ENCODE measurements around the gene ANKRD33B. TPM values are rescaled to one million over a fixed set of nuclear protein-coding genes. Genes with fewer than 3 reads are reported as not detected.

Gene ANKRD33B
- total and polyA plus RNA-seq, 11 donors: 0.98 to 33.8 (median 4.9) TPM

DNA sequence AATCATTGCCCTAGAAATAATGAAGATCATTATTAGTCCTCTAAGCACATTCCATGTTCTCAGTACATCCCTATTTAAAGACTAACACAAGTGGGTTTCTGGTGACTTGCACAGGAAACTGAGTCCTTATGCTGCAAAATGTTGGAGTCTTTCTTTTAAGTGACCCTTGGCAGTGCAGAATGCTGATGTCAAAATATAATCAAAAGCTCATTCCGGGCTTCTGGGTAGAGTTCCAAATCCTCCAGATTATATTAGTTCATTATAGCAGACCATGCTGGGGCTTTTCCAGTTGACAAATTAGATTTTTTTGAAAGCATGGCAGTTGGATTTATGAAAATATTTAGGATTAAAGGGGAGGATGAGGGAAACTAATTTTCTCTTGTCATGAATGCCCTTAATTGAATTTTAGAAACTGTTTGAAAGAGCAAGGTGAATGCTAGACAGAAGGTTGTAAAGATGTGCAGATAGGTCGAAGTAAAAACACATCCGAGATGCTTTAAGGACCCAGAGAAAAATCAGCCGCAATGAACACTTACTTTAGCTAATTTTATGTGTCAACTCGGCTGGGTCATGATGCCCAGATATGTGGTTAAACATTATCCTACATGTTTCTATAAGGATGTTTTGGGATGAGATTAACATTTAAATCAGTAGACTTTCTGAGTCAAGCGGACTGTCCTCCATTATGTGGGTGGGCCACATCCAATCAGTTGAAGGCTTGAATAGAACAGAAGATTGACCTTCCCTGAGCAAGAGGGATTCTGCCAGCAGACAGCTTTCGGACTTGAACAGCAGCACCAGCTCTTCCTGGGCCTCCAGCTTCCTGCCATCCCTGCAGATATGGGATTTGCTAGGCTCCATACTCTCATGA lies 108.5 kb downstream of the ANKRD33B start:
- intact Hi-C loops (cut with DNase I): no loop called here
- peaks cover 0 to 6% (median 0%) of the 10 kb centered on the region in 12 donors for H3K4me1 ChIP-seq
- H3K27me3 ChIP-seq: peaks cover 0 to 7% (median 0%) of the 10 kb centered on the region in 9 donors
- peaks cover 0 to 5% (median 0%) of the 10 kb centered on the region in 12 donors for H3K9me3 ChIP-seq
- 81 to 90% (median 87%) methylated on average over 7 of the region's 7 CpGs for WGBS, 4 donors
- no peak overlapping the region for H3K27ac ChIP-seq
- peaks cover 0 to 4% (median 0%) of the 10 kb centered on the region in 9 donors for H3K36me3 ChIP-seq
- ATAC-seq (no peak), DNase-seq (no peak)
- no peak overlapping the region for H3K4me3 ChIP-seq
- no peak for TF ChIP-seq POLR2A (IDR thresholded peaks at IDR 0.05)
- TF ChIP-seq, protein P1, sequence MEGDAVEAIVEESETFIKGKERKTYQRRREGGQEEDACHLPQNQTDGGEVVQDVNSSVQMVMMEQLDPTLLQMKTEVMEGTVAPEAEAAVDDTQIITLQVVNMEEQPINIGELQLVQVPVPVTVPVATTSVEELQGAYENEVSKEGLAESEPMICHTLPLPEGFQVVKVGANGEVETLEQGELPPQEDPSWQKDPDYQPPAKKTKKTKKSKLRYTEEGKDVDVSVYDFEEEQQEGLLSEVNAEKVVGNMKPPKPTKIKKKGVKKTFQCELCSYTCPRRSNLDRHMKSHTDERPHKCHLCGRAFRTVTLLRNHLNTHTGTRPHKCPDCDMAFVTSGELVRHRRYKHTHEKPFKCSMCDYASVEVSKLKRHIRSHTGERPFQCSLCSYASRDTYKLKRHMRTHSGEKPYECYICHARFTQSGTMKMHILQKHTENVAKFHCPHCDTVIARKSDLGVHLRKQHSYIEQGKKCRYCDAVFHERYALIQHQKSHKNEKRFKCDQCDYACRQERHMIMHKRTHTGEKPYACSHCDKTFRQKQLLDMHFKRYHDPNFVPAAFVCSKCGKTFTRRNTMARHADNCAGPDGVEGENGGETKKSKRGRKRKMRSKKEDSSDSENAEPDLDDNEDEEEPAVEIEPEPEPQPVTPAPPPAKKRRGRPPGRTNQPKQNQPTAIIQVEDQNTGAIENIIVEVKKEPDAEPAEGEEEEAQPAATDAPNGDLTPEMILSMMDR (IDR thresholded peaks at IDR 0.05): no peak

DNA sequence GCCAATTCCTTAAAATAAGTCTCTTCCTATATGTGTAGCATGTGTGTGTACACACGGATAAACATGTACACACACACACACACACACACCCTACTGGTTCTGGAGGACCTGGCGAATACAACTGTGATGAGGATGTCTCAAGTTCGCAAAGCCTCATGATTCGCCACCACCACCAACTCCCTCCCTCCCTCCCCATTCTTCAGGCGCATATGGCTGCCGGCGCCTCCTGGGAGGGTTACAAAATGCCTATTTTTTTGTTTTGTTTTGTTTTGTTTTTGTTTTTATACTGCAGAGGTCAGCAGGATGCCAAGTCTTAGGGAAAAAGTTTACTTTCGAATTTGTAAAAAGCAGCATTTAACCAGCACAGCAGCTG lies 109.1 kb downstream of the ANKRD33B start:
- H3K27me3 ChIP-seq: peaks cover 0 to 7% (median 0%) of the 10 kb centered on the region in 9 donors
- no peak for DNase-seq
- peaks cover 0 to 9% (median 6%) of the 10 kb centered on the region in 9 donors for H3K36me3 ChIP-seq
- H3K9me3 ChIP-seq: peaks cover 0 to 7% (median 0%) of the 10 kb centered on the region in 12 donors
- ATAC-seq: no peak
- H3K27ac ChIP-seq: no peak overlapping the region
- peaks cover 0 to 6% (median 0%) of the 10 kb centered on the region in 12 donors for H3K4me1 ChIP-seq
- 78 to 88% (median 83%) methylated on average over 8 of the region's 8 CpGs for WGBS, 4 donors
- intact Hi-C loops (cut with DNase I): no loop called here
- H3K4me3 ChIP-seq: no peak overlapping the region
- TF ChIP-seq, protein P1 (IDR thresholded peaks at IDR 0.05): no peak
- no peak for TF ChIP-seq POLR2A (IDR thresholded peaks at IDR 0.05)

DNA sequence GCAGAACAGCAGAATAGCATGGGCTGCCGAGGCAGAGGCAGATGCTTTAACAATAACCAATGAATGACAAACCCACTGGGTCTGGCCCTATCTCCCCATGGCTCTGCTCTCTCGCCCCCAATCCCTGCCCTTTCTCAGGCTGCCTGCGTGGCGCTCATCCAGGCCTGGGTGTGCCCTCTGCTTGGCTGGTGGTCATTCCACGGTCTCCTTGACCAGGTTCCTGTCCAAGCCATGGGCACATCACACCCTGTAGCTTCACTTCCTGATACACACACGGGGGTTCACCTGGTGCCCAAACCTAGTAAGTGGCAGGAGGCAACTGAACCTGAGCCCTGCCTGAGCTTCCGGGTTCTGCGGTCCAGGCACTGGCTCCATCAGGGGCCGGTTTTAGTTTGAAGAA lies 109.5 kb downstream of the ANKRD33B start:
- DNase-seq: no peak
- 69 to 88% (median 79%) methylated on average over 9 of the region's 9 CpGs for WGBS, 4 donors
- H3K4me3 ChIP-seq: no peak overlapping the region
- H3K27ac ChIP-seq: no peak overlapping the region
- H3K36me3 ChIP-seq: peaks cover 0 to 11% (median 9%) of the 10 kb centered on the region in 9 donors
- peaks cover 0 to 7% (median 0%) of the 10 kb centered on the region in 9 donors for H3K27me3 ChIP-seq
- H3K4me1 ChIP-seq: peaks cover 0 to 6% (median 0%) of the 10 kb centered on the region in 12 donors
- TF ChIP-seq, protein P1 (IDR thresholded peaks at IDR 0.05): no peak
- TF ChIP-seq POLR2A (IDR thresholded peaks at IDR 0.05): no peak
- ATAC-seq: no peak
- peaks cover 0 to 7% (median 0%) of the 10 kb centered on the region in 12 donors for H3K9me3 ChIP-seq
- intact Hi-C loops (cut with DNase I): no loop called here

DNA sequence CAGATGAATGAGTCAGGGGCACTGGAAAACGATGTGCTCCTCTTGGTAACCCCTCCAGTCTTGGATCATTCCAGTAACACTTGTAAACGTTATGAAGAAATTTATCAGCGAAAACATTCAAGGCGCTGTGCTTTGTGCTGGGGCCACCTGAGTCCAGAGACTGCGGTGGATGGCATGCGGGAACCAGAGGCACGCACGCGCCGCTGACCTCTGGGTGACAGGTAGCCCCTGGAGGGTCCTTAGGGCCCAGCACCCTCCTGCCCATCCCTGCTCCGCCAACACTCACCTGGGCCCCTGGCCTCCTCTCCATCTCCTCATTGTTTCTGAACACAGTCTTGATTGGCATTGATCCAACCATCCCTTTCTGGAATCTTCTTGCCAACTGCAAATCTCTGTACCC lies 110.2 kb downstream of the ANKRD33B start:
- TF ChIP-seq POLR2A (IDR thresholded peaks at IDR 0.05): no peak
- TF ChIP-seq, protein P1 (IDR thresholded peaks at IDR 0.05): no peak
- DNase-seq (no peak), ATAC-seq (peak in 1 of 4 donors; percentile 16)
- intact Hi-C loops (cut with DNase I): no loop called here
- Histone ChIP-seq H3K9me3 (peaks cover 0 to 7% (median 0%) of the 10 kb centered on the region in 12 donors), H3K27me3 (peaks cover 0 to 7% (median 0%) of the 10 kb centered on the region in 9 donors), H3K4me3 (no peak overlapping the region), H3K36me3 (peaks cover 0 to 17% (median 14%) of the 10 kb centered on the region in 9 donors), H3K27ac (no peak overlapping the region), H3K4me1 (peaks cover 0 to 6% (median 0%) of the 10 kb centered on the region in 12 donors)
- 83 to 89% (median 86%) methylated on average over 11 of the region's 11 CpGs for WGBS, 4 donors

All from heart left ventricle (tissue), 16 donors.